Brain microvascular endothelial cell (primary cell): ENCODE data around the gene FIBCD1.

Experiments used
- DNase-seq: peaks from one replicate; pipeline ENCODE4 v3.0.0-alpha.2; 2020
- H3K27ac ChIP-seq: fragments of 250-450 bp; sonication (Bioruptor Pico); 2 replicates; pipeline ENCODE4 v1.5.1; 2020; ENCODE audit warnings: mild to moderate bottlenecking, moderate library complexity
- H3K27me3 ChIP-seq: fragments of 250-450 bp; sonication (Bioruptor Pico); replicated peaks from 2 replicates; pipeline ENCODE4 v1.5.1; 2020; ENCODE audit warnings: mild to moderate bottlenecking
- H3K36me3 ChIP-seq: fragments of 250-450 bp; sonication (Bioruptor Pico); replicated peaks from 2 replicates; pipeline ENCODE4 v1.5.1; 2020; ENCODE audit warnings: mild to moderate bottlenecking
- H3K4me3 ChIP-seq: 2 replicates; pipeline ENCODE4 v1.5.1; 2011; ENCODE audit warnings: low read depth, mild to moderate bottlenecking, control low read depth, low read length, moderate library complexity
- in situ Hi-C: cut with HindIII; loops from 2 replicates; pipeline ENCODE4 v1.10.0; 2017; ENCODE audit warnings: low sequenced_read_pairs, low pct_ligation_motif_present
- TF ChIP-seq, protein P1 (sequence below): IDR thresholded peaks from 2 replicates; pipeline ENCODE4 v1.5.1; 2011; ENCODE audit warnings: low read depth, mild to moderate bottlenecking, moderate library complexity, low read length, control low read depth, inconsistent platforms; ENCODE audit errors: missing control alignments

FIBCD1 gene

DNA sequence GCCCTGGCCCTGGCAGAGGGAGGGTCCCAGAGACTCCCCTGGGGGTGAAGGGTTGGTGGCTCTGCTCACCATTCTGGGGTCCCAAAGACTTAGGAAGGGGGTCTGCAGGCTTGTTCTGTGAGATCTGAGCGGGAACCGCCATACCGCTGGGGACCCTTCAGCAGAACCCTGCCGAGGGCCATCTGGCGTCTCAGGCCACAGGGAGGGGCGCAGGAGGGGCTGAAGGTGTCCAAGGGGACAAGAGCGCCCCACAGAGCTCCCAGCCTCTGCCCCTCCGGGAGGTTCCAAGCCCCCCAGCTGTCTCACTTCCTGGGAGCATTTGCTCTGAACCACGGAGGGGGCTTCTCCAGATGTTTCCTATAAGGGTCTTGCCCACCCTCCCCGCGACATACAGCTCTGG, 4.8 kb downstream of the FIBCD1 start:
- Histone ChIP-seq H3K27me3 (peaks cover 40% of the 10 kb centered on the region), H3K36me3 (no peaks in the 10 kb centered on the region), H3K27ac (no peak overlapping the region), H3K4me3 (no peak overlapping the region)
- in situ Hi-C loops = no loop called here
- TF ChIP-seq, protein P1, sequence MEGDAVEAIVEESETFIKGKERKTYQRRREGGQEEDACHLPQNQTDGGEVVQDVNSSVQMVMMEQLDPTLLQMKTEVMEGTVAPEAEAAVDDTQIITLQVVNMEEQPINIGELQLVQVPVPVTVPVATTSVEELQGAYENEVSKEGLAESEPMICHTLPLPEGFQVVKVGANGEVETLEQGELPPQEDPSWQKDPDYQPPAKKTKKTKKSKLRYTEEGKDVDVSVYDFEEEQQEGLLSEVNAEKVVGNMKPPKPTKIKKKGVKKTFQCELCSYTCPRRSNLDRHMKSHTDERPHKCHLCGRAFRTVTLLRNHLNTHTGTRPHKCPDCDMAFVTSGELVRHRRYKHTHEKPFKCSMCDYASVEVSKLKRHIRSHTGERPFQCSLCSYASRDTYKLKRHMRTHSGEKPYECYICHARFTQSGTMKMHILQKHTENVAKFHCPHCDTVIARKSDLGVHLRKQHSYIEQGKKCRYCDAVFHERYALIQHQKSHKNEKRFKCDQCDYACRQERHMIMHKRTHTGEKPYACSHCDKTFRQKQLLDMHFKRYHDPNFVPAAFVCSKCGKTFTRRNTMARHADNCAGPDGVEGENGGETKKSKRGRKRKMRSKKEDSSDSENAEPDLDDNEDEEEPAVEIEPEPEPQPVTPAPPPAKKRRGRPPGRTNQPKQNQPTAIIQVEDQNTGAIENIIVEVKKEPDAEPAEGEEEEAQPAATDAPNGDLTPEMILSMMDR = no peak
- DNase-seq = no peak

DNA sequence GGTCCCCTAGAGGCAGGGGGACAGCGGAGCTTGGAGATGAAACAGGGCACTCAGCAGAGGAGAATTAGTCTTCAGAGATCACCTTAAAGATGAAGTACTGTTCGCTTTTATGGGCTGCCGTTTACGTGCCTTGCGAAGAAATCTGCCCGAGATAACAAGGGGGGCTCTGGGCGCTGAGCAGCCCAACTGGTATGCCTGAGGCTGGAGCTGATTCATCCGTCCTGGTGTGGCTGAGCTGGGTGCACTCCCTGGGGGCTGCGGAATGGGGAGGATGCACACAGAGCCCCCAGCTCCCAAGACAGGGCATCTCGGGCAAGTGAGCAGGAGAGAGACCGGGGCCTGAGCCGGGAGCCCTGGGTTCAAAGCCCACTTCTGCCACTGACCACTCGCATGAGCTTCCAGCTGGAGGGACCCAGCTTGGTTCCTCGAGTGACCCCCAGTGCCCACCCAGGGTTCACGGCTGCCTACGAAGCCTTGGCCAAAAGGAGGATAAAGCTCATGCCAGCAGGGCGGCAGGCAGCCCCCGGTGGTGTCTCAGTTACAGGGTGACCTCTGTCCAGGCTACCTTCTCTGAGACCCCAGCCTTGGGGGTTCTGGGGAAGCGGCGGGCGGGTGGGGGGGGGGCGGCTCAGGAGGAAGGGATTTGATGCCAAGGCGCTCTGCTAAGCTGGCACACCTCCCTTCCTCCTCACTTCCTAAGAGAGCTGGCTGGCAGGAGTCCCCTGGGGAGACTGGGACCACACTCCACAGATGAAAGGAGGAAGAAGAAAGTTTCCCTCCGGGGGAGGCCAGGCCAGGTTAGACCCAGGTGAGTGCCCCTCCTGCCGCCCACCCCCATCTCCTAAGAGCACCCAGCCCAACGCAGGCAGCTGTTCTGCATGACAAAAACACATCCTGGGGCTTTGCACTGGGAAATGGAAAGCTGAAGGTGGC, 5.7 kb downstream of the FIBCD1 start:
- TF ChIP-seq, protein P1 = no peak
- Histone ChIP-seq H3K27me3 (peaks cover 33% of the 10 kb centered on the region), H3K27ac (no peak overlapping the region), H3K4me3 (no peak overlapping the region), H3K36me3 (no peaks in the 10 kb centered on the region)
- in situ Hi-C loops = no loop called here
- peak; percentile 69 for DNase-seq

DNA sequence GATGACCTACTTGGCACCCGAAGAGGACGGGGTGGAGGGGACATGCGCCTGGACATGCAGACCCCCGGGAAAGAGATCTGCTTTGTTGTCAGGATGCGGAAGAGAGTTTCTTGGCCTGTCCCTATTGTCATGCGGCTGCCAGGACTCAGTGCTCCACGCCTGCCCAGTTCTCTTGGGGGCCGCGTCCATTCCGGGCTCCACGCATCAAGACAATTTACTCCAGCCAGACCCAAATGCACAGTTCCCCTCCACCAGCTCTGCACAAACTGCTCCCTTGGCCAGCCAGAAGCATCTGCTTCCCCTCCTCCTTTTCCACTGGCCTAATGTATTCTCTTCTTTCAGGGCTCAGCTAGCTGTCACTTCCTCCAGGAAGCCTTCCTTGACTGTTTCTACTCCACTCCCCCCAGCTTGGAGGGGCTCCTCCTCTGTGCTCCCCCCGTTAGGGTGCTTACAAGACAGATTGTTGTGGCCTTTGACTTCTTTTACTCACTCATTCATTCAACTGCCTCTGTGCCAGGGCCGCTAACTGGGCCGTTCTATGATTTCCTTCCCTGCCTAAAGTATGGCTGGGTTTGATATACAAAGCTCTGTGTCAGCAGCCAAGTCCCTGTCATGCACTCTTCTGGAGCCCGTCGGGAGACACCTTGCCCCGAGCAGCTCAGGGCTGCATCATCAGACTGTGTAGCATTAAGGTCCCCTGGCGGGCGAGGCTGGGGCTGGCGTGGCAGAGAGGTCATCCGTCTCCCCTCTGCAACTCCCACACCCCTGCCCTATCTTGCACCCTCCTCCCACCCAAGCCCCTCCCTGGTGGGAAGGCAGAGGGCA, 6.6 kb downstream of the FIBCD1 start:
- no peak for DNase-seq
- Histone ChIP-seq H3K4me3 (no peak overlapping the region), H3K36me3 (no peaks in the 10 kb centered on the region), H3K27me3 (peaks cover 24% of the 10 kb centered on the region), H3K27ac (peak overlapping the region; percentile 6)
- in situ Hi-C loops = no loop called here
- TF ChIP-seq, protein P1 = no peak

DNA sequence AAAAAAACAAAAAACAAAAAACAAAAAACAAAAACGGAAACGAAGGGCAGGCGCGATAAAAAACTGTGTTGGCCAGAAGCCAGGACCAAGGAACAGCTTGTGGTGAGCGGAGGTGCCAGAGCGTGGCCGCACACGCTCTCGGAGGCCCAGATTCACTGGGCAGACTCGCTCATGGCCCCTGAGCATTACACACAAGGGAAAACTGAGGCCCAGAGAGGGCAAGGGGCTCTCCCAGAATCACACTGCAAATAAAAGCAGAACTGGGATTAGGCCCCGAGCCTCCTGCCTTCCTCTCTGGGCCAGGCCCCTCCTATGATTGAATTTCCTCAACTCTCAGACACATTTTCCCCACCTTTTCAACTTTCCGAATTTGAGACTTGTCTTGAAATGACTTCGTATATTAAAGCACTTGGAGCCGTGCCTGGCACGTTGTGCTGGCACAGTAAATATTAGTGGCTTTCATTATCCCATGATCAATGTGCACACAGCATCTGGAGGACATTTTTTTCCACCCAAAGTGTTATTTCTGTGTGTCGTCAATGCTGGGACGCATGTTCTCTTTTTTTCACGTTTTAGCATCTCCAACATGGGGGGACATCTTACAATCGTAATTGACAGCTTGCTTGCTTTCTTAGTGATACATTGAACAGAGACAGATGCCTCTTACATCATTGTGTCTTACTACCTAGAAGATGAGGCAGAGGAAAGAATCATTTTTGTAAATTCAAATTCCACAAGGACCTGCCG, 7.4 kb downstream of the FIBCD1 start:
- in situ Hi-C loops = no loop called here
- no peak for DNase-seq
- Histone ChIP-seq H3K4me3 (no peak overlapping the region), H3K27ac (no peak overlapping the region), H3K36me3 (no peaks in the 10 kb centered on the region), H3K27me3 (peaks cover 18% of the 10 kb centered on the region)
- TF ChIP-seq, protein P1 = no peak

DNA sequence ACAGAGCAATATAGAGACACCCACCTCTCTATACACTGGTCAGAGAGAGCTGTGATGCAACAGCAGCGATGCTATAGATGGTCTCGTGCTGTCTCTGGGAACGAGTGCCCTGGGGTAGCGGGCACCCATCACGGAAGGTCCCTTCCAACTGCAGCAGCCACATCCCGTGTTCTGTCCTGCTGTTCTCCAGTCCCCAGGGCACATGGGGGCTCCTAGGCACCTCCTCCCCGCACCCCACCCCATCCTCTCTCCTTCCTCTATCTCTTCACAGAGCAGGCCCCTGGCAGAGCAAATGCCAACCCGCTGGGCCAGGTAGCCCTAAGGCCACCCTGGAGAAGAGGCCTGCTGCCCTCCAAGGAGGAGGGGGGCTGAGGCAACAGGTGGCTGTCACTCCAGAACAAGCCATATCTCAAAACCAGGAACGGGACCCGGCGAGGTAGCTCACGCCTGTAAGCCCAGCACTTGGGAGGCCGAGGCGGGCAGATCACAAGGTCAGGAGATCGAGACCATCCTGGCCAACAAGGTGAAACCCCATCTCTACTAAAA, 8.2 kb downstream of the FIBCD1 start:
- in situ Hi-C loops = no loop called here
- H3K4me3 ChIP-seq = no peak overlapping the region
- no peak overlapping the region for H3K27ac ChIP-seq
- H3K27me3 ChIP-seq = peaks cover 15% of the 10 kb centered on the region
- TF ChIP-seq, protein P1 = no peak
- DNase-seq = no peak
- no peaks in the 10 kb centered on the region for H3K36me3 ChIP-seq
